ENCODE data around the gene GMDS.
A peak's percentile ranks its signal among the peaks of the same experiment; 100 is the strongest.

- TF ChIP-seq CREB1 (CRISPR knock-in tag; IDR thresholded peaks at IDR 0.05; ENCODE audit: low read depth), result no peak
- no peak for TF ChIP-seq CTCF (conservative IDR thresholded peaks at IDR 0.05; ENCODE audit: low read depth in 2 of 2)
- no peak for TF ChIP-seq POLR2AphosphoS5 (IDR thresholded peaks at IDR 0.05; ENCODE audit: low read depth)
- TF ChIP-seq, protein P1, sequence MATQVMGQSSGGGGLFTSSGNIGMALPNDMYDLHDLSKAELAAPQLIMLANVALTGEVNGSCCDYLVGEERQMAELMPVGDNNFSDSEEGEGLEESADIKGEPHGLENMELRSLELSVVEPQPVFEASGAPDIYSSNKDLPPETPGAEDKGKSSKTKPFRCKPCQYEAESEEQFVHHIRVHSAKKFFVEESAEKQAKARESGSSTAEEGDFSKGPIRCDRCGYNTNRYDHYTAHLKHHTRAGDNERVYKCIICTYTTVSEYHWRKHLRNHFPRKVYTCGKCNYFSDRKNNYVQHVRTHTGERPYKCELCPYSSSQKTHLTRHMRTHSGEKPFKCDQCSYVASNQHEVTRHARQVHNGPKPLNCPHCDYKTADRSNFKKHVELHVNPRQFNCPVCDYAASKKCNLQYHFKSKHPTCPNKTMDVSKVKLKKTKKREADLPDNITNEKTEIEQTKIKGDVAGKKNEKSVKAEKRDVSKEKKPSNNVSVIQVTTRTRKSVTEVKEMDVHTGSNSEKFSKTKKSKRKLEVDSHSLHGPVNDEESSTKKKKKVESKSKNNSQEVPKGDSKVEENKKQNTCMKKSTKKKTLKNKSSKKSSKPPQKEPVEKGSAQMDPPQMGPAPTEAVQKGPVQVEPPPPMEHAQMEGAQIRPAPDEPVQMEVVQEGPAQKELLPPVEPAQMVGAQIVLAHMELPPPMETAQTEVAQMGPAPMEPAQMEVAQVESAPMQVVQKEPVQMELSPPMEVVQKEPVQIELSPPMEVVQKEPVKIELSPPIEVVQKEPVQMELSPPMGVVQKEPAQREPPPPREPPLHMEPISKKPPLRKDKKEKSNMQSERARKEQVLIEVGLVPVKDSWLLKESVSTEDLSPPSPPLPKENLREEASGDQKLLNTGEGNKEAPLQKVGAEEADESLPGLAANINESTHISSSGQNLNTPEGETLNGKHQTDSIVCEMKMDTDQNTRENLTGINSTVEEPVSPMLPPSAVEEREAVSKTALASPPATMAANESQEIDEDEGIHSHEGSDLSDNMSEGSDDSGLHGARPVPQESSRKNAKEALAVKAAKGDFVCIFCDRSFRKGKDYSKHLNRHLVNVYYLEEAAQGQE (IDR thresholded peaks at IDR 0.05; ENCODE audit: unreplicated experiment), result no peak
- TF ChIP-seq EZH2 (IDR thresholded peaks at IDR 0.05; ENCODE audit: low read depth, unreplicated experiment), result peak; percentile 91
- TF ChIP-seq EZH2phosphoT487 (IDR thresholded peaks at IDR 0.05; ENCODE audit: unreplicated experiment), result peak; percentile 38
Measured at GRCh38 chr6:1605004-1605892, 640.2 kb downstream of the GMDS start.
